ENCODE data around the gene TREH. TPM values are rescaled to one million over a fixed set of nuclear protein-coding genes. Genes with fewer than 3 reads are reported as not detected.
"Not testable (repeated sequence)": the region's sequence is repeated elsewhere in the genome, so short reads cannot be mapped to it uniquely, and the experiment has no call there.

Gene TREH
- total RNA-seq, 1 donor from 2014 or later = not detected

GRCh38 chr11:118682372-118682771 lies 2.9 kb upstream of the TREH start:
- Histone ChIP-seq H3K27me3 (ENCODE audit: control insufficient read depth, insufficient read depth, low read length) (no peaks in the 10 kb centered on the region), H3K4me3 (ENCODE audit: low read depth, low read length) (no peak overlapping the region), H3K36me3 (ENCODE audit: control insufficient read depth, insufficient read depth, low read length) (no peaks in the 10 kb centered on the region)
- FAIRE-seq = no peak
- no peak for DNase-seq (ENCODE audit: low read depth)
- TF ChIP-seq CTCF (IDR thresholded peaks at IDR 0.05; ENCODE audit: insufficient read depth, low read length, severe bottlenecking) = no peak

DNA sequence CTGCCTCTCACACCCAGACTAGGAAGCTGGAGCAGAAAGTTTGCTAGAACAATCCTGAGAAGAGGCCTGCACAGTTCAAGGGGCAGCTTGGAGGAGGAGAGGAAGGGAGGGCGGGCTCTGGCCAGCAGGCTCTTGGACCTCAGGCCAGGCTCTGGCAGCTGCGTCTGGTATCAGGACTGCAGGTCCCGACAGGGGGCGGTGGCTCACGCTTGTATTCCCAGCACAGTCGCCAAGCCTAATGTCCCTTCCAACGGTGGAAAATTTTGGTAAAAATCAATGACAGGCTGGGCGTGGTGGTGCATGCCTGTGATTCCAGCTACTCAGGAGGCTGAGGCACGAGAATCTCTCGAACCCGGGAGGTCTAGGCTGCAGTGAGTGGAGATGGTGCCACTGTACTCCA lies 542 bp downstream of the TREH start:
- not testable (repeated sequence) for FAIRE-seq; H3K36me3 ChIP-seq (ENCODE audit: control insufficient read depth, insufficient read depth, low read length); H3K27me3 ChIP-seq (ENCODE audit: control insufficient read depth, insufficient read depth, low read length); DNase-seq (ENCODE audit: low read depth); H3K4me3 ChIP-seq (ENCODE audit: low read depth, low read length)
- TF ChIP-seq CTCF (IDR thresholded peaks at IDR 0.05; ENCODE audit: insufficient read depth, low read length, severe bottlenecking) = peak; percentile 10

DNA sequence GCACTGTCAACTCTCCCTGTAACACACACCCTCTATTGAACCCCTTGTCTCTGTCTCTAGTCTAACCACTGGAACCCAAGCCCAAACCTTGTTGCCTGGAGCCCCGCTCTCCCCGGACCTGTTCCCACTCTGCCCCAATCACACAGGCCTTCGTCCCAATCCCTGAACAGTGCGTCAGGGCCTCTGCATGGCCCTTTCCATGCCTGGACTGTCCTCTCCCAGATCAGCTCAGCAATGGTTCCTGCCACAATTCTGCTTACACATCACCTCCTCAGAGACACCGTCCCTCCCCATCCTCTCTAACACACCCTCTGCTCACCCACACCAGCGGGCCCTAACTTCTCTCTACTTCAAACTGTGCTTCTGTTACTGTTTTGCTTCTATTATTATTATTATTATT lies 1.5 kb downstream of the TREH start:
- Histone ChIP-seq H3K4me3 (ENCODE audit: low read depth, low read length) (no peak overlapping the region), H3K36me3 (ENCODE audit: control insufficient read depth, insufficient read depth, low read length) (no peaks in the 10 kb centered on the region), H3K27me3 (ENCODE audit: control insufficient read depth, insufficient read depth, low read length) (no peaks in the 10 kb centered on the region)
- FAIRE-seq (no peak), DNase-seq (ENCODE audit: low read depth) (no peak)
- TF ChIP-seq CTCF (IDR thresholded peaks at IDR 0.05; ENCODE audit: insufficient read depth, low read length, severe bottlenecking) = no peak

GRCh38 chr11:118674082-118674435 lies 5.4 kb downstream of the TREH start:
- Histone ChIP-seq H3K36me3 (ENCODE audit: control insufficient read depth, insufficient read depth, low read length) (no peaks in the 10 kb centered on the region), H3K4me3 (ENCODE audit: low read depth, low read length) (no peak overlapping the region), H3K27me3 (ENCODE audit: control insufficient read depth, insufficient read depth, low read length) (no peaks in the 10 kb centered on the region)
- TF ChIP-seq CTCF (IDR thresholded peaks at IDR 0.05; ENCODE audit: insufficient read depth, low read length, severe bottlenecking) = no peak
- FAIRE-seq (no peak), DNase-seq (ENCODE audit: low read depth) (no peak)

GRCh38 chr11:118673361-118674081 lies 5.9 kb downstream of the TREH start:
- H3K27me3 ChIP-seq (ENCODE audit: control insufficient read depth, insufficient read depth, low read length) = no peaks in the 10 kb centered on the region
- FAIRE-seq (peak; percentile 7), DNase-seq (ENCODE audit: low read depth) (no peak)
- no peak overlapping the region for H3K4me3 ChIP-seq (ENCODE audit: low read depth, low read length)
- no peaks in the 10 kb centered on the region for H3K36me3 ChIP-seq (ENCODE audit: control insufficient read depth, insufficient read depth, low read length)
- TF ChIP-seq CTCF (IDR thresholded peaks at IDR 0.05; ENCODE audit: insufficient read depth, low read length, severe bottlenecking) = no peak

- TF ChIP-seq CTCF (IDR thresholded peaks at IDR 0.05; ENCODE audit: insufficient read depth, low read length, severe bottlenecking) = no peak
- DNase-seq (ENCODE audit: low read depth) = no peak
- no peak overlapping the region for H3K4me3 ChIP-seq (ENCODE audit: low read depth, low read length)
- no peaks in the 10 kb centered on the region for H3K27me3 ChIP-seq (ENCODE audit: control insufficient read depth, insufficient read depth, low read length)
- no peak for FAIRE-seq
- H3K36me3 ChIP-seq (ENCODE audit: control insufficient read depth, insufficient read depth, low read length) = no peaks in the 10 kb centered on the region
Measured at GRCh38 chr11:118672846-118673245, 6.6 kb downstream of the TREH start.

Measured in bronchial epithelial cell (primary cell).